GM15510 (cell line): Measurements from ENCODE around the gene RPL10L.

Experiments used
- POLR2A ChIP-seq: IDR thresholded peaks from 3 replicates; pipeline ENCODE4 v1.6.1; 2011; ENCODE audit warnings: borderline replicate concordance; ENCODE audit not compliant: insufficient read length; ENCODE audit errors: extremely low read depth

RPL10L gene

GRCh38 chr14:46651526-46652144 lies at the start of gene RPL10L:
TSS of gene RPL10L (minus strand) at chr14:46651781. CDS start at chr14:46651736, 45 bp downstream.
- TF ChIP-seq POLR2A = no peak

GRCh38 chr14:46691819-46692218 lies 40.2 kb upstream of the RPL10L start:
- TF ChIP-seq POLR2A = no peak

- TF ChIP-seq POLR2A = no peak
These were observed 35.1 kb upstream of the RPL10L start for GRCh38 chr14:46686652-46687051.

GRCh38 chr14:46672128-46672527 lies 20.5 kb upstream of the RPL10L start:
- TF ChIP-seq POLR2A = no peak

GRCh38 chr14:46663382-46663781 lies 11.8 kb upstream of the RPL10L start:
- no peak for TF ChIP-seq POLR2A

- no peak for TF ChIP-seq POLR2A
These were observed 10.1 kb upstream of the RPL10L start for GRCh38 chr14:46661728-46662127.

- TF ChIP-seq POLR2A = no peak
These were observed 1.6 kb upstream of the RPL10L start for GRCh38 chr14:46653031-46653755.

- TF ChIP-seq POLR2A = no peak
These were observed 4.8 kb downstream of the RPL10L start for GRCh38 chr14:46646796-46647195.

- TF ChIP-seq POLR2A = no peak
These were observed 24.7 kb downstream of the RPL10L start for GRCh38 chr14:46626876-46627275.
